Measurements from ENCODE around the gene ASAP2.

- TF ChIP-seq CTCF (conservative IDR thresholded peaks at IDR 0.05; ENCODE audit: low read depth, low read length) (no peak), EZH2 (IDR thresholded peaks at IDR 0.05; ENCODE audit: low read length, unreplicated experiment) (no peak), EZH2phosphoT487 (IDR thresholded peaks at IDR 0.05; ENCODE audit: borderline replicate concordance, low read length) (no peak)
These were observed 172.1 kb downstream of the ASAP2 start for GRCh38 chr2:9378433-9379390.
